GM06990 (cell line): ENCODE measurements around the gene C19orf38.

ENCODE experiments used
- DNase-seq: peaks from one replicate; pipeline ENCODE4 v3.0.0-alpha.2; 2011; ENCODE audit not compliant: insufficient read length; ENCODE audit errors: extremely low read depth
- H3K27me3 ChIP-seq: replicated peaks from 2 replicates; pipeline ENCODE4 v1.6.0; 2011; ENCODE audit warnings: low read length; ENCODE audit not compliant: control insufficient read depth, insufficient read depth
- H3K36me3 ChIP-seq: 2 replicates; pipeline ENCODE4 v1.5.1; 2011; ENCODE audit warnings: low read length; ENCODE audit not compliant: control insufficient read depth, insufficient read depth
- H3K4me3 ChIP-seq: replicated peaks from 2 replicates; pipeline ENCODE4 v1.5.1; 2011; ENCODE audit warnings: low read depth, mild to moderate bottlenecking, control low read depth, low read length
- CTCF ChIP-seq: IDR thresholded peaks from 2 replicates; pipeline ENCODE4 v1.5.1; 2011; ENCODE audit warnings: low read length, control low read depth, mild to moderate bottlenecking, inconsistent platforms; ENCODE audit not compliant: insufficient read depth, poor library complexity, severe bottlenecking

Gene C19orf38

GRCh38 chr19:10861103-10861651 lies 13.0 kb downstream of the C19orf38 start:
- no peak for DNase-seq
- H3K27me3 ChIP-seq = no peaks in the 10 kb centered on the region
- H3K4me3 ChIP-seq = no peak overlapping the region
- TF ChIP-seq CTCF = peak; percentile 68
- no peaks in the 10 kb centered on the region for H3K36me3 ChIP-seq

GRCh38 chr19:10862561-10863106 lies 14.4 kb downstream of the C19orf38 start:
- H3K4me3 ChIP-seq = no peak overlapping the region
- no peak for DNase-seq
- H3K36me3 ChIP-seq = no peaks in the 10 kb centered on the region
- TF ChIP-seq CTCF = no peak
- no peaks in the 10 kb centered on the region for H3K27me3 ChIP-seq

- Histone ChIP-seq H3K36me3 (no peaks in the 10 kb centered on the region), H3K4me3 (no peak overlapping the region), H3K27me3 (no peaks in the 10 kb centered on the region)
- no peak for TF ChIP-seq CTCF
- DNase-seq = no peak
These were observed 15.0 kb downstream of the C19orf38 start for GRCh38 chr19:10863107-10863717.

- no peaks in the 10 kb centered on the region; the same call in none of the 2 replicates for H3K36me3 ChIP-seq
- peak; percentile 97 for TF ChIP-seq CTCF
- H3K27me3 ChIP-seq = no peaks in the 10 kb centered on the region
- no peak overlapping the region for H3K4me3 ChIP-seq
- DNase-seq = no peak
These were observed 16.3 kb downstream of the C19orf38 start for GRCh38 chr19:10864538-10864899.

GRCh38 chr19:10866495-10866894 lies 18.3 kb downstream of the C19orf38 start:
- no peak for TF ChIP-seq CTCF
- H3K4me3 ChIP-seq = no peak overlapping the region
- H3K27me3 ChIP-seq = no peaks in the 10 kb centered on the region
- no peak for DNase-seq
- no peaks in the 10 kb centered on the region; the same call in none of the 2 replicates for H3K36me3 ChIP-seq
